Heart left ventricle (tissue), 13 donors: Measurements from ENCODE around the gene SLC39A5.

Experiments used
- POLR2A ChIP-seq, 2 donors: fragments of 450-650 bp; IDR thresholded peaks; one replicate each; pipeline ENCODE4 v1.6.1; 2017; ENCODE audit warnings: antibody characterized with exemption in 2 of 2, mild to moderate bottlenecking in 2 of 2, moderate library complexity in 2 of 2
- TF ChIP-seq, protein P1 (sequence below), 12 donors: fragments of 200-600 bp; sonication (generic) in 4 of 12; IDR thresholded peaks; one replicate each; pipeline versions ENCODE4 v1.5.0 to v1.8.0; 2018 to 2022; ENCODE audit warnings: antibody characterized with exemption in 12 of 12, mild to moderate bottlenecking in 5 of 12
- donor health status: ischemic (EF 13 %, LVEDD 7.1; RV severe dilation, severe dysfunction).
- donor health status: DM: no; HTN: yes; CAD: no.
- donor health status: DM: no; HTN: no; CAD: no.
- donor health status: ischemic (EF 25% LVEDD 6.9; RV normal size, moderate dysfunction).
- donor health status: ischemic (EF 25% LVEDD 5.7; RV mildly dilated, moderate dysfunction).
- donor health status: ischemic (EF 35%, LVEDD 5.7; RV mildly dilated, moderate dysfunction).
- donor health status: nonischemic (EF 11% LVEDD 7.7; RV severe dilation, severe dysfunction).
- donor health status: DM: yes; HTN: yes; CAD: no.
- donor health status: PGD.
- donor health status: ischemic (EF 29% LVEDD 5.4; RV normal size, mild dysfunction).
- donor health status: nonischemic (EF 23%, LVEDD 6.1; RV moderate dilation, normal function).

DNA sequence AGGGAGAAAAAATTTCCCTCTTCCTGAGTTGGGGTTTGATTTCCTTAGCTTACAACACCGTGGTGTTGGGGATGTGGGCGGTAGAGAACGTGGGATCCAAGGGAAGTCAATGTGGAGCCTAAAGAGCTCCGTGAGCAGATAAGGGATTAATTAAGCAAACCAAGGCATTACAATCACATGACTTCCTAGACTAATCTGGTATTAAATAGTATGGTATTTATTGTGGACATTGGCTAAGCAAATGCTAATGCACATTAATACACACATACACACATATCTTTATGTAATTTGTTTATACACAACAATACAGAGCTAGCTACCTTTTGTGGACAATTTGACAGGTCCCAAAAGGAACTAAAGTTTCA lies 7.3 kb upstream of the SLC39A5 start:
- TF ChIP-seq, protein P1, sequence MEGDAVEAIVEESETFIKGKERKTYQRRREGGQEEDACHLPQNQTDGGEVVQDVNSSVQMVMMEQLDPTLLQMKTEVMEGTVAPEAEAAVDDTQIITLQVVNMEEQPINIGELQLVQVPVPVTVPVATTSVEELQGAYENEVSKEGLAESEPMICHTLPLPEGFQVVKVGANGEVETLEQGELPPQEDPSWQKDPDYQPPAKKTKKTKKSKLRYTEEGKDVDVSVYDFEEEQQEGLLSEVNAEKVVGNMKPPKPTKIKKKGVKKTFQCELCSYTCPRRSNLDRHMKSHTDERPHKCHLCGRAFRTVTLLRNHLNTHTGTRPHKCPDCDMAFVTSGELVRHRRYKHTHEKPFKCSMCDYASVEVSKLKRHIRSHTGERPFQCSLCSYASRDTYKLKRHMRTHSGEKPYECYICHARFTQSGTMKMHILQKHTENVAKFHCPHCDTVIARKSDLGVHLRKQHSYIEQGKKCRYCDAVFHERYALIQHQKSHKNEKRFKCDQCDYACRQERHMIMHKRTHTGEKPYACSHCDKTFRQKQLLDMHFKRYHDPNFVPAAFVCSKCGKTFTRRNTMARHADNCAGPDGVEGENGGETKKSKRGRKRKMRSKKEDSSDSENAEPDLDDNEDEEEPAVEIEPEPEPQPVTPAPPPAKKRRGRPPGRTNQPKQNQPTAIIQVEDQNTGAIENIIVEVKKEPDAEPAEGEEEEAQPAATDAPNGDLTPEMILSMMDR (IDR thresholded peaks at IDR 0.05): peak in 1 of 12 donors; percentile 2
- TF ChIP-seq POLR2A (IDR thresholded peaks at IDR 0.05): no peak
